GM18868 (cell line): ENCODE data around the gene CNTNAP5.

Source experiments
- ATAC-seq: cut with Tn5 transposase; IDR thresholded peaks from one replicate; pipeline ENCODE4 v1.9.1; 2021; ENCODE audit warnings: mild to moderate bottlenecking, moderate library complexity; ENCODE audit not compliant: unreplicated experiment

CNTNAP5 gene

GRCh38 chr2:124534028-124534427, 508.9 kb downstream of the CNTNAP5 start:
- ATAC-seq: no peak

- ATAC-seq: no peak
These were observed 510.7 kb downstream of the CNTNAP5 start for GRCh38 chr2:124535816-124536215.

DNA sequence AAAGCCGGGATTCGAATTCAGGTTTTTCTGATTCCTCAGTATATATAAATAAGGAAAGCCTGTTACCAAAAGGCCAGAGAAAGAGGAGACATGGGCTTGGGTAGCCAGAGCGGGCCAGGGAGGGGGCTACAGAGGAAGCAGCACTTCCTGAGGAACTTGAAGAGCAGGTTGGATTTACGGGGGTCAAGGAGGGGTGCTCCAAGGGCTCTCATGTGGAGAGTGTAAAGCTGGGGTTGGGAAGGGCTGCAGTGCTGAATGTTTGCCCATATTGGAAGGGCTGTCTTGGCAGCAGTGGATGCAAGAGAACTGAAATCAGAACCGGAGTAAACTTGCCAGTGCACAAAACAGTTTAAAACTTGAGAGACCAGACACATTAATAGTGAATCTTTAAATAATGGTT, 511.5 kb downstream of the CNTNAP5 start:
- ATAC-seq: no peak

GRCh38 chr2:124538549-124538948, 513.5 kb downstream of the CNTNAP5 start:
- ATAC-seq: no peak

GRCh38 chr2:124540805-124541204, 515.7 kb downstream of the CNTNAP5 start:
- ATAC-seq: no peak

DNA sequence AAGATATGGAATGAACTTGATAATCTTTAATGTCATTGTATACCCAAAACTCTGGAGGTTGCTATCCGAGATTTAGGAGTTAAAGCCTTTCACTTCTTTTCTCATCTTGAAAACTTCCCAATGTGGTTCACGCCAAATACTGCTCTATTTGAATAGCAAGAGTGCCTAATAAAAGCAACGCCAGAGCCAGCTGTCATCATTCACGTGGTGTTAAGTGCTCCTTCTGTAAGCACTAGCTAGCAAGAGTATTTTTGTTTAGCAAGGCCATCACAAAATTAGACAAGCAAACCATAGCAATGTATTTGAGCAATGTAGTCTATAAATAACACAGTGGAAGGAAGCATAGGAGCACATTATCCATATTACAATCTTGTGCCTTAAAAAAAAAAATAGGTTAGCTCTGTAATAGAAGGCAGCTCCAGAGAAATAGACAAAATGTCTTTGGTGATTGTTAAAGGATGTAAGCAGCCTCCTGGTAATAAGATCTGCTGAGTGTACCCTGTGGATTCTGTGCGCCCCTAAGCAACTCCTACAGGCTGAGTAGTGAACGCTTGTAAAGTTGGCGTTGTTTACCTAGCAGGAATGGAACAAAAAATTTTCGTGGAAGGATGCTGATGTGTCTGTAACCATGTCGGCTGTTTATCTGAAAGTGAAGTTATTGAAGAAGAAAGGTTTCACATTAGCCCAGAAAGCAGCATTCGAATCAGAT, 518.0 kb downstream of the CNTNAP5 start:
- no peak for ATAC-seq

DNA sequence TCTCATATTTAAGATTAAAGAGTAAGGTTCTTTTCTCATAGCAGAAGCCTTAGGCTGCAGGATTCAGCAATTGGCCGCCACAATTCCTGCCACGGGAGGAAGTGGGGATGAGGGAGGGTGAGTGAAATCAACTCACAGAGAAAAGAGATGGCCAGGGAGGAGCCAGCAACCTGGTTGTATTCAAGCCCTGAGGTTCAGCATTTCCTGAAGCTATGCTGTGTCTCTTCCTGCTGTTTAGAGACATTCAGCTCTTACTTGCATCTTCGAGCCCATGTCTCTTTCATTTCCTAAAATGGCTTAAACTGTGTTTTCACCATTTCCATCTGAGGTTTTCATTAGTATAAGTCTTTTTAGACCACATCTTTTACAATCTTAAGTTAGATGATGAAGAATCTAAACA, 522.6 kb downstream of the CNTNAP5 start:
- no peak for ATAC-seq

DNA sequence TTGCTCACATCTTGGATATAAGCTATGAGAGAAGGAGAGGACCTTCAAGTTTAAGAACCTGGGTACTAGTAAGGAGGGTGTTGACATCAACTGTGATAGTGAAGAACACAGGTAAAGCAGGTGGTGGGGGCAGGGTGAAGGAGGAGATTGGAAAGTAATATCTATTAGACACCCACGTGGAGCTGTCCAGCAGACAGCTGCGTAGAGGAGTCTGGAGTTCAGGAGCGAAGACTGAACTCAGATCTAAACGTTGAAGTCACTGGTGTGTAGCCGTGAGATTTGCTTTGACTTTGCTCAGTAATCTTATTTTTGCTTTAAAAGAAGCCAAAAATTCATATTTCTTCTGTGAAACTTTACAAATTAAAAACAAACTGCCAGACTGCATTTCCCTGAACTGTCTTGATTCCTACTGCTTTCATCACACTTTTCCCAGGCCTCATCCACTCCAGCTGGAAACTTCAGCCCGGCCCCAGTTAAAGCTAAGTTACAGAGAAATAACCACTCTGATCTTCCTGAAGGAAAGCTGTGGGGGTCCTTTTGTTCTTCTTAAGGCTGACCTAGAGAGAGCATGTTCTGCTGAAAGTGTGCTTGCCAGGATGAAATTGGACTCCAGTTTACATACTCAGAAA, 533.3 kb downstream of the CNTNAP5 start:
- ATAC-seq: no peak

GRCh38 chr2:124559236-124559635, 534.1 kb downstream of the CNTNAP5 start:
- no peak for ATAC-seq

DNA sequence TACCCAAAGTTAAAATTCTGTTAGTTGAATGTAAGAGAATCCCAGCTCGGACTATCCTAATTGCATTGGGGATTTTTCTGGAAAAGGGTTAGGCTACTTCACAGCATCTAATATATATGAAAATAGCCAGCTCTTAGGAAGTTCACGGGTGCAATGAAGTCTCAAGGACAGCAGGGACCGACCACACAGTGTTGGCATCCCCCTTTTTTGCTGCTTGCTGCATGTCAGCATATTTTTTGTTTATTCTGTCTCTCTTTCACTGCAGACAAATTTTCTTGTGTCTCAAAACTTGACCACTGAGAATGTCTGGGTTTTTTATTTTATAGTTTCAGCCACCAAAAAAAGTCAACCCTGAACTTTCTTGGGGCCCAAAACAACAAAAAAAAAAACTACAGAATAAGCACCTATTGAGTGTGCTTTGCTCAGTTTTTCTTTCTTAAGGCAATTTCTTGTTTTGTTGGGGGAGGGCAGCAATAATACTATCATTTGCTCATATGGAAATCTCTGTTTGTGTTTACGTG, 535.6 kb downstream of the CNTNAP5 start:
- no peak for ATAC-seq

DNA sequence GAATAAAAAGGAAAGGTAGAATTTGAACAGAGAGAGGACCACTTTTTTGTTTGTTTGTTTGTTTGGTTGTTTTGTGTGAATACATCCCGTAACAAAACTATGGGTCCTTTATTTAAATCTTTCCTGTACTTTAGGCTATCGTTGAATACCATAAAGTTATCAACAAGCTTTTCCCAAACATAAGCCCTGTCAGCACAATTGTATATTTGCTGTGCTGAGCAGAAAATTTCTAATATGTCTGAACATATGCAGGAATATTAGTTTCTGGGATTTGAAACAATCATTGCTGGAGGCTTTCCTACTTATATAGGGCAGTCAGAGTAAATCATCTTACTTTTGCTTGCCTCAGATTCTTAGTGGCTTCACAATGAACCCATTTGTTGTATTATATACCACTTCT, 536.4 kb downstream of the CNTNAP5 start:
- ATAC-seq: no peak

DNA sequence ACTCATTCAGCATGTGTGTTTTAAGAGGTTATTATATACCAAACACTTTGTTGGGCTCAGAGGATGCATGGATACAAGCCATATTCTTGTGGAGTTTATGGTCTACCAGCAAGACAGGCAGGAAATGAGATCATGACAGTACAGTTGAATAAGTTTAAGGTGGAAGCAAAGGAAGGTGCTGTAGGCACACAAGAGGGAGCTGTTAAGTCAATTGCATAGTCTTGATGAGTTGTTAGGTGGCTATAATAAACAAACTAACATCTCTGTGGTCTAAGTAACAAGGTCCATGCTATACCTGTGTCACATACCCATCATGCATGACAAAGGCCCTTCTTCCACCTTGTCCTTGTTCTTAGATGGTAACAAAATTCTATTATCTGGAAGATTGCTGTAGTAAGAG, 538.3 kb downstream of the CNTNAP5 start:
- no peak for ATAC-seq

GRCh38 chr2:124566518-124566970, 541.5 kb downstream of the CNTNAP5 start:
- ATAC-seq: no peak

DNA sequence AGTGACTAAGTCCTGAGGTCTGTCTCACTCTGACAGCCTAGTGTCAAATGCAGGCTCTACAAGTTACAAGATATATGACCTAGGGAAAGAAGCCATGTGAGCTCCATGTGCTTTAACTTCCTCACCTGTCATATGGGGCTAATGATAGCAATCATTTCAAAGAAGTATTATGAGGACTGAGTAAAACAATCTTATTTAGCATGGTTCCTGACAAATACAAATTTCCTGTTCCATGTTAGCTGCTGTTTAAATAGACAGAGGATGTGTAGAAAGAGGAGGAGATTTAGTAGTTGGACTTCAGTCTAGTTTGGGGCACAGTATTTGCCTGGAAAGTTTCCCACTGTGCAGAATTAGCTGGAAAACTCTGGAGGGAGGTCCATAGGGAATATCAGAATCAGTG, 545.8 kb downstream of the CNTNAP5 start:
- no peak for ATAC-seq

GRCh38 chr2:124571836-124572235, 546.7 kb downstream of the CNTNAP5 start:
- ATAC-seq: no peak

DNA sequence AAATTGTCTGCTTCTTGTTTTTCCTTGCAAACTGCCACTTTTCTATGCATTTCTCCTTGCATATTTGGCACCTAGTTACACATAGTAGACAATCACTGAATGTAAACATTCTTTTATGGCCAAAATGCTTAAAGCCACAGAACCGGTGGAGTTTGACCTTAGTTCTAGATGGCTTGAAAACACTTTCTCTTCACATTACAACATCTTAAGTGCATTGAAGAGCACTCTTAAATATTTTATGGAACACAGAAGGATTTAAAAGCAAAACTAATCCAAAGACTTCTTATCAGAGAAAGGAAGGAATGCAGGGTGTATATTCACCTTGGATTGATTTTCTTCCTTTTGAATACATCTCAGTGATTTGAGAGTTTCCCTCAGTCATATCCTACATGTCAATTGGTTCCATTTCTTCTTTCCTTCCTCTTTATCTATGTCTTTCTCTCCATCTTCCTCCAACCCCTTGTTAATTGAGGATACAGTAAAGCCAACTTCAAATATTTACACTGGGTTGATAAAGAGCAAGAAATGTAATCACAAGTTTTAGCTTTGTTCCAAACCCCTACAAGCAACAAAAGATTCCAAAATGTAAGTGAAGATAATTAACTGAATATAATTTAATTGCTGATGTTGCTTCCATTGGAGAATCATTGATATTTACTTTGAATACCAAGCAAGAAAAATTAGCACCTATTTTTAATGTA, 548.0 kb downstream of the CNTNAP5 start:
- no peak for ATAC-seq

- ATAC-seq: no peak
These were observed 550.4 kb downstream of the CNTNAP5 start for GRCh38 chr2:124575497-124575896.

DNA sequence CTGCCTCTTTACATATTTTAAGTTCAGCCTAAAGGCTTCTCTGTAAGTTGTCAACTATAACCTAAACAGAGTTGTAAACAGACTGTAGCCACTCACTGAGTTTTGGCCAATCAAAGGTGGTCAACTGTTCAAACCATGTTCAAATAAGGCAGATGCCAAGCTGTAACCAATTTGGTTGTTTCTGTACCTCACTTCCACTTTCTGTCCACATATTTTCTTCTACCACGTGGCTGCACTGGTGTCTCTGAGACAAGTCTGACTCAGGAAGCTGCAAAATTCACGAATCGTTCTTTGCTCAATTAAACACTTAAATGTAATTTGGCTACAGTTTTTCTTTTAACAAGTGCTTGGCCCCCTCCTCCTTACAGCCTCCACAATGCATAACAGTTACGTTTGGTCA, 555.2 kb downstream of the CNTNAP5 start:
- ATAC-seq: no peak

DNA sequence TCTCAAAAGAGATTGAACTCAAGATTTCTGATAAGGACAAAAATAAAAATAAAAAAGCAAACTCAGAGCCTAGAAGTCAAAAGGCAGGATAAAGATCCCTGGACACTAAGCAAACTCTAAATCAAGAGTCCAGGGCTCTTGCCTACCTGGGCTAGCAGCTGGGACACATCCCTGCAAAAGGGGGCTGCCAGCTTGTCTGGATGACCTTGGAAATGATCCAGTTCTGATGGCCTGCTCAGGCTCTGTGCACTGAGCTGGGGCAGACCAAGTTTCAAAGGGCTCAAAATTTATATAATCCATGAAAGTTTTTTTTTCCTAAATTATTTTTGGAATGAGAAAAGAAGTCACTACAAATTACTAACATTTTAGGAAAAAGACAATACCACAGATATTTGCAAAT, 557.3 kb downstream of the CNTNAP5 start:
- ATAC-seq: no peak

DNA sequence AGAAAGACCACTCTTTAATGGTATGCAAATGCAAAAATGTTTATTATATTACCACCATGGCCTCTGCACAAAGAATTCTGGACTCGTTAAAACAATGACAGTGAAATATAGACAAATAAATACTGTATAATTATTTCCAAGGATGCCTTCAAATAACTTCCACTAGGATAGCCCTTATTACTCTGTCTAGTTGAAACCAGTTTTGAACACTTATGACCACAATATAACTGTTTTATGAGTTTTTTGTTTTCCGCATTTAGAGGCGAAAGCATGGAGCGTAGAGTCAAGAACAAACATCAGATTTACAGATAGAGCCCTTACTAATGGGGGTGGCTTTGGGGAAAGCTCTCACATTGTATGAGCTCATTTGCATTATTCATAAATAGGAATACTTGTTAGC, 559.5 kb downstream of the CNTNAP5 start:
- no peak for ATAC-seq

DNA sequence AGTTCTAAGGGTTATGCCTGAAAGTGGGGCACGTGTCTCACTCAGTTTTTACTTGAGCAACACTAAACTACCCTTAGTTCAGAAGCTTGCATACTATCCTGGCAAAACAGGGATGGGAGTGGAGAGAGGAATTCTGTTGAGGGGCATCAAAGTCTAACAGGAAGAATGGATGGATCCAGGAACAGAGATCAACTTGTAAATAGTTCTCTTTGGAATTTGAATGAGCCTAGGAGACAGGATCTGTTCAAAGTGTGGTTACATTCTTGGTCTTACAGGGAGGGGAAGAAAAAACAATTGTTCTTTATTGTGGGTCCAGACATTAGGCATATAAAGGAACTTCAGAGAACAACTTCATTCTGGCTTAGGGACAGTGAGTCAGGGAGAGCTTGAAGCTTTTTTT, 560.2 kb downstream of the CNTNAP5 start:
- no peak for ATAC-seq

GRCh38 chr2:124586210-124586609, 561.1 kb downstream of the CNTNAP5 start:
- ATAC-seq: no peak
